Upper lobe of right lung (tissue), 1 donor: ENCODE data around the gene SNAPC2. TPM values are rescaled to one million over a fixed set of nuclear protein-coding genes. Genes with fewer than 3 reads are reported as not detected.

Experiments used
- ATAC-seq: fragments of 200-7000 bp; cut with Tn5 transposase; one replicate; pipeline ENCODE4 v1.9.1; 2020; ENCODE audit warnings: mild to moderate bottlenecking, moderate library complexity
- DNase-seq: peaks from one replicate; pipeline ENCODE4 v3.0.0-alpha.2; 2020
- H3K27ac ChIP-seq: fragments of 200-600 bp; one replicate; pipeline ENCODE4 v1.8.0; 2022
- H3K27me3 ChIP-seq: fragments of 200-600 bp; one replicate; pipeline ENCODE4 v1.8.0; 2022; ENCODE audit warnings: mild to moderate bottlenecking
- H3K36me3 ChIP-seq: fragments of 200-600 bp; one replicate; pipeline ENCODE4 v1.8.0; 2022
- H3K4me1 ChIP-seq: fragments of 200-600 bp; one replicate; pipeline ENCODE4 v1.8.0; 2022
- H3K4me3 ChIP-seq: fragments of 200-600 bp; one replicate; pipeline ENCODE4 v1.8.0; 2022; ENCODE audit warnings: mild to moderate bottlenecking
- H3K9me3 ChIP-seq: fragments of 200-600 bp; one replicate; pipeline ENCODE4 v1.8.0; 2022
- intact Hi-C: fragments of 100-400 bp; cut with DNase I; formaldehyde crosslinking; loops from one replicate; pipeline ENCODE4 v1.11.0; 2022
- total RNA-seq: library from RNA; stranded (reverse); fragmentation: NEBNext Ultra II Directional; extraction: Animal tissue kit (Norgen Biotek cat#: 25700); gene quantifications from one replicate; pipeline ENCODE4 v1.2.1, GENCODE V29; 2021
- TF ChIP-seq, protein P1 (sequence below): fragments of 200-600 bp; IDR thresholded peaks from one replicate; pipeline ENCODE4 v1.8.0; 2022; ENCODE audit warnings: antibody characterized with exemption
- donor health status: DM: no; HTN: yes; CAD: no; lungs with severe emphysema.

Gene SNAPC2
- total RNA-seq, 1 donor from 2014 or later: 28.9 TPM

GRCh38 chr19:7920519-7921301 is 572 bp downstream of the SNAPC2 start:
- Histone ChIP-seq H3K27me3 (peaks cover 18% of the 10 kb centered on the region), H3K27ac (peak overlapping the region; percentile 78), H3K4me1 (peaks cover 42% of the 10 kb centered on the region), H3K4me3 (peak overlapping the region; percentile 74), H3K36me3 (peaks cover 13% of the 10 kb centered on the region), H3K9me3 (no peaks in the 10 kb centered on the region)
- intact Hi-C loops: no loop called here
- TF ChIP-seq, protein P1, sequence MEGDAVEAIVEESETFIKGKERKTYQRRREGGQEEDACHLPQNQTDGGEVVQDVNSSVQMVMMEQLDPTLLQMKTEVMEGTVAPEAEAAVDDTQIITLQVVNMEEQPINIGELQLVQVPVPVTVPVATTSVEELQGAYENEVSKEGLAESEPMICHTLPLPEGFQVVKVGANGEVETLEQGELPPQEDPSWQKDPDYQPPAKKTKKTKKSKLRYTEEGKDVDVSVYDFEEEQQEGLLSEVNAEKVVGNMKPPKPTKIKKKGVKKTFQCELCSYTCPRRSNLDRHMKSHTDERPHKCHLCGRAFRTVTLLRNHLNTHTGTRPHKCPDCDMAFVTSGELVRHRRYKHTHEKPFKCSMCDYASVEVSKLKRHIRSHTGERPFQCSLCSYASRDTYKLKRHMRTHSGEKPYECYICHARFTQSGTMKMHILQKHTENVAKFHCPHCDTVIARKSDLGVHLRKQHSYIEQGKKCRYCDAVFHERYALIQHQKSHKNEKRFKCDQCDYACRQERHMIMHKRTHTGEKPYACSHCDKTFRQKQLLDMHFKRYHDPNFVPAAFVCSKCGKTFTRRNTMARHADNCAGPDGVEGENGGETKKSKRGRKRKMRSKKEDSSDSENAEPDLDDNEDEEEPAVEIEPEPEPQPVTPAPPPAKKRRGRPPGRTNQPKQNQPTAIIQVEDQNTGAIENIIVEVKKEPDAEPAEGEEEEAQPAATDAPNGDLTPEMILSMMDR: no peak
- ATAC-seq: peak; percentile 91
- peak; percentile 100 for DNase-seq

DNA sequence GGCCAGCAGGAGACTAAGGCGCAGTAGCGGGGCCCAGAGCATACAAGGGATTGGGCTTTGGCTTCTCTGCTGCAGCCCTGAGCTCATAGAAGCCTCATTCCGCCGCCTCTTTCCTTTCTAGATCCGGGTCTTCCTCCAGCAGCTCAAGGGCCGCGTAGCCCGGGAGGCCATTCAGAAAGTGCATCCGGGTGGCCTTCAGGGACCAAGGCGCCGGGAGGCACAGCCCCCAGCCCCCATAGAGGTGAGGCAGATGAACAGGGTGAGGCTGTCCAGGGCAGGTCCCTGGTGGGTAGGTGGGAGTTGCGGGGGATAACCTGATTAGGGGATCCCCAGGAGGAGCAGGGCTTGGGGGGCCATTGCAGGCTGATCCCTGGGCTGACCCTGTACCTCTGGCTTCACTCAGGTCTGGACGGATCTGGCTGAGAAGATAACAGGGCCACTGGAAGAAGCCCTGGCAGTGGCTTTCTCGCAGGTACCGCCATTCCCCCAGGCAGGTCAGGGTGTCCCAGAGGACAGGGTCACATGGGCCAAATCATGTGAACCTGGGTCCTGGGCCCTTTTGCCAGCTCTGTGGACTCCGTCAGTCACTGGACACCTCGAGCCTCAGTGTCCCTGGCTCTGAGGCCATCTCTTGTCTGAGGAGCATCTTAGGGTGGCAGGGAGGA is 1.3 kb downstream of the SNAPC2 start:
- peaks cover 14% of the 10 kb centered on the region for H3K27me3 ChIP-seq
- peak overlapping the region; percentile 56 for H3K4me3 ChIP-seq
- peaks cover 13% of the 10 kb centered on the region for H3K36me3 ChIP-seq
- H3K9me3 ChIP-seq: no peaks in the 10 kb centered on the region
- no peak for ATAC-seq
- no peak for DNase-seq
- TF ChIP-seq, protein P1: no peak
- peaks cover 42% of the 10 kb centered on the region for H3K4me1 ChIP-seq
- intact Hi-C loops: no loop called here
- peak overlapping the region; percentile 78 for H3K27ac ChIP-seq

GRCh38 chr19:7921967-7922835 is 2.1 kb downstream of the SNAPC2 start:
- H3K4me1 ChIP-seq: peaks cover 42% of the 10 kb centered on the region
- H3K27ac ChIP-seq: peak overlapping the region; percentile 78
- H3K4me3 ChIP-seq: no peak overlapping the region
- intact Hi-C loops: no loop called here
- peaks cover 13% of the 10 kb centered on the region for H3K36me3 ChIP-seq
- H3K9me3 ChIP-seq: no peaks in the 10 kb centered on the region
- DNase-seq (no peak), ATAC-seq (no peak)
- H3K27me3 ChIP-seq: peaks cover 12% of the 10 kb centered on the region
- TF ChIP-seq, protein P1: no peak

DNA sequence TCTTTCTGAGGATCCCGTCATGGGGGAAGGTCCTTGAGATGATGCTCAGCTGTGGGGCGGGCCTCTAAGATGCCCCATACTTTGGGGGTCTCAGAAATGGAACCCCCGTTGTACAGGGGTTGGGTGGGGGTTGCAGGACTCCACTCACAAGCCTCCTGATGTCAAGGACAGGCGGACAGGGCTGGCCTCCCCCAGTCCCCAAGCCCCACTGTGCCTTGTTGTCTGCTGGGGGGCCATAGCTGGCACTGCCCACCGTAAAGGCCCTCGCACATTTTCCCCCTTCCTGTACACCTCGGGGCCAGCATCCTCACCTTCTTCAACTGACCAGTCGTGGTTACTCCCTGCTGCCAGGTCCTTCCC is 2.7 kb downstream of the SNAPC2 start:
- H3K4me1 ChIP-seq: peaks cover 36% of the 10 kb centered on the region
- intact Hi-C loops: no loop called here
- DNase-seq (no peak), ATAC-seq (no peak)
- peaks cover 13% of the 10 kb centered on the region for H3K36me3 ChIP-seq
- H3K27ac ChIP-seq: no peak overlapping the region
- no peak overlapping the region for H3K4me3 ChIP-seq
- peaks cover 10% of the 10 kb centered on the region for H3K27me3 ChIP-seq
- H3K9me3 ChIP-seq: no peaks in the 10 kb centered on the region
- TF ChIP-seq, protein P1: no peak

DNA sequence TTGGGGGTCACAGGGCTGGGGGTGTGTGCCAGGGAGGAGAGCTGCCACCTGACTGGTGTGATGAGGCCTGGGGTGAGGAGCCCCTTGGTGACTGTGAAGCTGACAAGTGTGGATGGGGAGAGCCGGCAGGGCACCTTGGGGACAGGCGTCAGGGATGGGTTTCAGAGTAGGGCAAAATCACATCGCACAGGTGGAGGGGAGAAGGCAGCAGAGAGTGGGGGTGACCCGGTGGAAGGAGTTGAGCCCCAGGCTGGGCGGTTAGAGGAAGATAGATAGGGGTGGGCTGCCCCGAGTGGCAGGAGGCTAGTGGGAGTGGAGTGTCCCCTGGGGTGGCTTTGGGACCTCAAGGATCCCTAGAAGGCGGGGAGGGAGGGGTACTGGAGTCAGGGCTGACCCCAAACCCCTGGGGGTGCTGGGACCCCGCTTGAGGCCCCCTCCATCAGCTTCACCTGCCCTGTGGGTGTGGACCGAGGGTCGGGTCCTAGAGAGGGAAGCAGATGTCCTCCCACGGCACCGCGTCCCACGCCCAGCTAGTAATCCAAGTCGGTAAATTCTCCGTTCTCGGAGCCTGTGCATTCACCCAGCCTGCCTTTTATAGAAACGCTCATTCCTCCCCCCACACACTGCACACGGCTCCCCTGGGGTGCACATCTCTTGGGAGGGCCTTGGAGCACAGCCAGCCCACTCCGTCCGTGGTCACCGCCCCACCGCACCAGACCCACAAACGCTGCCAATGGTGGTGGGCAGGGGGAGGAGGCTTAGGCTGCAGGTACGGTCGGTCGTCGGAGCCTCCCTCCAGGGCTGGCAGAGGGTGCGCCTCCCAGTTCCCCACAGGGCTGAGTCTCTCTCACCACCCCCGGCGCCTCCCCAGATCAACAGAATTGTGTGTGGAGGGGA is 3.4 kb downstream of the SNAPC2 start:
- Histone ChIP-seq H3K9me3 (no peaks in the 10 kb centered on the region), H3K4me3 (no peak overlapping the region), H3K27me3 (peaks cover 3% of the 10 kb centered on the region), H3K27ac (no peak overlapping the region), H3K36me3 (peaks cover 13% of the 10 kb centered on the region), H3K4me1 (peaks cover 33% of the 10 kb centered on the region)
- ATAC-seq: no peak
- no peak for DNase-seq
- TF ChIP-seq, protein P1: no peak
- intact Hi-C loops: no loop called here
